Psoas muscle (tissue), 8 donors: ENCODE results near the gene SCAMP2. TPM values are rescaled to one million over a fixed set of nuclear protein-coding genes. Genes with fewer than 3 reads are reported as not detected.

Experiments used
- ATAC-seq, 4 donors: fragments of 200-7000 bp; cut with Tn5 transposase; one replicate each; pipeline ENCODE4 v1.9.1; 2020; ENCODE audit warnings: moderate library complexity in 3 of 4, mild to moderate bottlenecking in 2 of 4
- DNase-seq, 2 donors: peaks; one replicate each; pipeline ENCODE4 v3.0.0-alpha.2; 2020
- H3K27ac ChIP-seq: fragments of 200-600 bp; one replicate; pipeline ENCODE4 v1.8.0; 2022
- H3K27me3 ChIP-seq, 3 donors: fragments of 200-600 bp in 1 of 3; one replicate each; pipeline versions ENCODE4 v1.6.1 to v1.8.0; 2013 to 2022; ENCODE audit warnings: low read length in 2 of 3, mild to moderate bottlenecking in 2 of 3, moderate library complexity in 1 of 3; ENCODE audit not compliant: insufficient read depth in 3 of 3
- H3K36me3 ChIP-seq, 2 donors: fragments of 200-600 bp in 1 of 2; one replicate each; pipeline versions ENCODE4 v1.6.1 to v1.8.0; 2013 to 2022; ENCODE audit warnings: low read depth in 1 of 2, mild to moderate bottlenecking in 1 of 2, moderate library complexity in 1 of 2; ENCODE audit not compliant: insufficient read depth in 1 of 2
- H3K4me1 ChIP-seq: fragments of 200-600 bp; one replicate; pipeline ENCODE4 v1.8.0; 2022
- H3K4me3 ChIP-seq: fragments of 200-600 bp; one replicate; pipeline ENCODE4 v1.8.0; 2022; ENCODE audit warnings: mild to moderate bottlenecking
- H3K9me3 ChIP-seq: fragments of 200-600 bp; one replicate; pipeline ENCODE4 v1.8.0; 2022
- CTCF ChIP-seq: fragments of 200-600 bp; IDR thresholded peaks from one replicate; pipeline ENCODE4 v1.8.0; 2022; ENCODE audit warnings: antibody characterized with exemption
- WGBS, 3 donors: extraction: QIAGEN DNeasy Blood & Tissue Kit; methylation state at CpG; one replicate each; pipeline versions ENCODE4 v1.1.6 to v1.1.7; 2013; 5-methylcytosine and 5-hydroxymethylcytosine counted together
- intact Hi-C, 2 donors: fragments of 100-400 bp; cut with DNase I; formaldehyde crosslinking; loops; one replicate each; pipeline versions ENCODE4 v1.11.0 to v1.14.2; 2022
- polyA plus RNA-seq, 3 donors: library from polyadenylated mRNA; stranded (reverse); fragments of 200-250 nt; gene quantifications; one replicate each; pipeline ENCODE4 v1.2.3, GENCODE V29; 2013
- total RNA-seq, 4 donors: library from RNA; stranded (reverse); fragmentation: NEBNext Ultra II Directional in 2 of 4; extraction: Animal tissue kit (Norgen Biotek cat#: 25700) in 2 of 4; gene quantifications; one replicate each; pipeline versions ENCODE4 v1.2.1 to v1.2.4, GENCODE V29; 2021 to 2023
- donor health status: healthy with polysubstance abuse.
- donor health status: DM: no; HTN: no; CAD: no; lungs with moderate emphysema.
- donor health status: Bipolar disorder and iron deficiency.
- donor health status: healthy.
- donor health status: DM: yes; HTN: yes; CAD: no.
- donor health status: DM: no; HTN: no; CAD: no.
- donor health status: DM: no; HTN: no; CAD: no.
- donor health status: DM: yes; HTN: yes; CAD: no.

The SCAMP2 gene
- total and polyA plus RNA-seq, 7 donors: 32.1 to 73.6 (median 48.6) TPM

- 88 to 92% (median 90%) methylated on average over 31 of the region's 31 CpGs for WGBS, 3 donors
- Histone ChIP-seq H3K4me1 (peaks cover 22% of the 10 kb centered on the region), H3K27ac (no peak overlapping the region), H3K4me3 (no peak overlapping the region), H3K36me3 (peaks cover 4 to 49% of the 10 kb centered on the region in 2 donors), H3K27me3 (no peaks in the 10 kb centered on the region), H3K9me3 (no peaks in the 10 kb centered on the region)
- no peak for ATAC-seq
- TF ChIP-seq CTCF: no peak
- DNase-seq: no peak
- intact Hi-C loops: no loop called here
Observed at GRCh38 chr15:74802862-74803447, 70.2 kb downstream of the SCAMP2 start.

GRCh38 chr15:74802290-74802689 is 70.9 kb downstream of the SCAMP2 start:
- peaks cover 4 to 49% of the 10 kb centered on the region in 2 donors for H3K36me3 ChIP-seq
- no peak for DNase-seq
- peaks cover 21% of the 10 kb centered on the region for H3K4me1 ChIP-seq
- intact Hi-C loops: no loop called here
- no peak overlapping the region for H3K4me3 ChIP-seq
- H3K27ac ChIP-seq: no peak overlapping the region
- H3K27me3 ChIP-seq: no peaks in the 10 kb centered on the region
- 89 to 91% (median 90%) methylated on average over 20 of the region's 20 CpGs for whole genome bisulfite sequencing, 3 donors
- TF ChIP-seq CTCF: no peak
- H3K9me3 ChIP-seq: no peaks in the 10 kb centered on the region
- no peak for ATAC-seq

- Histone ChIP-seq H3K4me1 (peaks cover 21% of the 10 kb centered on the region), H3K27ac (no peak overlapping the region), H3K4me3 (no peak overlapping the region), H3K27me3 (no peaks in the 10 kb centered on the region), H3K36me3 (peaks cover 4 to 49% of the 10 kb centered on the region in 2 donors), H3K9me3 (no peaks in the 10 kb centered on the region)
- TF ChIP-seq CTCF: no peak
- intact Hi-C loops: loop anchor here in 1 of 2 donors (2.0 kb wide), 1 partner anchor 19 kb away; the partner anchor contains the start of gene CSK
- ATAC-seq (no peak), DNase-seq (no peak)
- 87 to 89% (median 87%) methylated on average over 18 of the region's 18 CpGs for WGBS, 3 donors
Observed at GRCh38 chr15:74801311-74801997, 71.7 kb downstream of the SCAMP2 start.

GRCh38 chr15:74800559-74801094 is 72.5 kb downstream of the SCAMP2 start:
- intact Hi-C loops: loop anchor here (1.0 to 2.0 kb wide), 3 partner anchors 18 to 29 kb away; partner anchors contain the start of gene CSK (in 2 of the 2)
- 88 to 91% (median 89%) methylated on average over 20 of the region's 20 CpGs for WGBS, 3 donors
- Histone ChIP-seq H3K4me1 (peaks cover 21% of the 10 kb centered on the region), H3K27me3 (no peaks in the 10 kb centered on the region), H3K9me3 (no peaks in the 10 kb centered on the region), H3K4me3 (no peak overlapping the region), H3K36me3 (peaks cover 4 to 49% of the 10 kb centered on the region in 2 donors), H3K27ac (no peak overlapping the region)
- DNase-seq (no peak), ATAC-seq (no peak)
- no peak for TF ChIP-seq CTCF
